Measurements from ENCODE around the gene MAGOHB.

DNA sequence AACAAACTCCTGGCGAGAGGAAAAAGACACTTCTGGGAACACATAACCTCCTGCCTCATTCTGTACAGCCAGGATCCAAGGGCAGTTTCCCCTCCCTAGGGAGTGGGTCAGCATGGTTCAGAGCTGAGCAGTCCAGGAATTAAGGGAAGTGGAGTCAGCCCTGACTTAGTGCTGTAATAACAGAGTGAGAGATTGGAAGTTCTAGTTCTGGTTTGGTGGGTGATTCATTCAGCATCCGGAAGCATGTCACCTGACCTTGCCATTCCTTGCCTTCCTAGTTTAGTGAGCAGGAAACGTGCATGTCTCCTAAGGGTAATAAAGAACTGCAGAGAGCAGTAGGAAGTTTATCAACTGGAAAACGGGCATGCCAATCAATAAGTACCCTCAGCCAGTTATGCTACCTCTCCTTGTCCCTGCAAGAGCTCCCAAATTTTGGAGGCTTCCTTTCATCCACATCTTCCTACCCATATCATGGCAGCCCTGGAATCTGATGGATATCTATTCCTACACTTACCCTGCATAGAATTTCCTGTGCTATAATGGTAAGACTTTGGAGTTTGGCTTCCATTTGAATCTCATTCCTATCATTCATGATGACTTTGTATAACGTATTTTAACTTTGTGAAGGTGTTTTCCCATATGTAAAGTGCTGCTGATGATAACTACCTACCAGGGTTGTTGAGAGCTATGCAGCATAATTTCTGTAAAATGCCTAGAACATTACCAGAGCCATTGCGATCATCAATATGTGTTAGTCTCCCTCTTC lies 28.5 kb upstream of the MAGOHB start:
- TF ChIP-seq POLR2A (IDR thresholded peaks at IDR 0.05) (no peak), EP300 (IDR thresholded peaks at IDR 0.05) (no peak), POLR2AphosphoS5 (IDR thresholded peaks at IDR 0.05) (no peak)
- TF ChIP-seq, protein P1, sequence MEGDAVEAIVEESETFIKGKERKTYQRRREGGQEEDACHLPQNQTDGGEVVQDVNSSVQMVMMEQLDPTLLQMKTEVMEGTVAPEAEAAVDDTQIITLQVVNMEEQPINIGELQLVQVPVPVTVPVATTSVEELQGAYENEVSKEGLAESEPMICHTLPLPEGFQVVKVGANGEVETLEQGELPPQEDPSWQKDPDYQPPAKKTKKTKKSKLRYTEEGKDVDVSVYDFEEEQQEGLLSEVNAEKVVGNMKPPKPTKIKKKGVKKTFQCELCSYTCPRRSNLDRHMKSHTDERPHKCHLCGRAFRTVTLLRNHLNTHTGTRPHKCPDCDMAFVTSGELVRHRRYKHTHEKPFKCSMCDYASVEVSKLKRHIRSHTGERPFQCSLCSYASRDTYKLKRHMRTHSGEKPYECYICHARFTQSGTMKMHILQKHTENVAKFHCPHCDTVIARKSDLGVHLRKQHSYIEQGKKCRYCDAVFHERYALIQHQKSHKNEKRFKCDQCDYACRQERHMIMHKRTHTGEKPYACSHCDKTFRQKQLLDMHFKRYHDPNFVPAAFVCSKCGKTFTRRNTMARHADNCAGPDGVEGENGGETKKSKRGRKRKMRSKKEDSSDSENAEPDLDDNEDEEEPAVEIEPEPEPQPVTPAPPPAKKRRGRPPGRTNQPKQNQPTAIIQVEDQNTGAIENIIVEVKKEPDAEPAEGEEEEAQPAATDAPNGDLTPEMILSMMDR (IDR thresholded peaks at IDR 0.05): no peak
